IMR-90 (cell line): ENCODE data around the gene SLC22A2. TPM values are rescaled to one million over a fixed set of nuclear protein-coding genes. Genes with fewer than 3 reads are reported as not detected.

Experiments used
- ATAC-seq: fragments of 200-7000 bp; cut with Tn5 transposase; 2 replicates; pipeline ENCODE4 v1.9.1; 2020; ENCODE audit warnings: low read depth, mild to moderate bottlenecking, moderate library complexity
- BruUV-seq: library from RNA; stranded (reverse); fragments of 400-500 nt; replicated peaks from 2 replicates; lab custom pipeline; 2021; lab: Mats Ljungman, UMichigan
- CTCF ChIA-PET: fragments of 300-600 bp; formaldehyde crosslinking; extraction: SDS; loops from one replicate; lab custom pipeline; 2021; ENCODE audit warnings: antibody characterized with exemption; lab: Yijun Ruan, JAX
- POLR2A ChIA-PET: fragments of 300-600 bp; sonication (Branson Sonifier 250); formaldehyde crosslinking; loops from one replicate; lab custom pipeline; 2022; ENCODE audit warnings: antibody characterized with exemption; ENCODE audit not compliant: unreplicated experiment; lab: Charles Lee
- DNase-seq: peaks from one replicate; pipeline ENCODE4 v3.0.0; 2013
- H2AFZ ChIP-seq: replicated peaks from 2 replicates; pipeline ENCODE3; 2013; ENCODE audit warnings: low read length, mild to moderate bottlenecking; ENCODE audit not compliant: poor library complexity
- H2AK5ac ChIP-seq: 2 replicates; pipeline ENCODE4 v1.6.1; 2013; ENCODE audit warnings: low read depth, low read length, inconsistent platforms
- H2AK9ac ChIP-seq: replicated peaks from 2 replicates; pipeline ENCODE3; 2013; ENCODE audit warnings: mild to moderate bottlenecking, low read depth, low read length, moderate library complexity; ENCODE audit not compliant: poor library complexity
- H2BK120ac ChIP-seq: 2 replicates; pipeline ENCODE4 v1.6.1; 2013; ENCODE audit warnings: low read depth, low read length, inconsistent platforms
- H2BK15ac ChIP-seq: 3 replicates; pipeline ENCODE4 v1.6.1; 2013; ENCODE audit warnings: low read depth, low read length, inconsistent platforms
- H2BK20ac ChIP-seq: 2 replicates; pipeline ENCODE4 v1.6.1; 2013; ENCODE audit warnings: low read depth, mild to moderate bottlenecking, inconsistent platforms, low read length, moderate library complexity
- H2BK5ac ChIP-seq: 2 replicates; pipeline ENCODE4 v1.6.1; 2013; ENCODE audit warnings: mild to moderate bottlenecking, low read depth, low read length, inconsistent platforms; ENCODE audit not compliant: poor library complexity, severe bottlenecking
- H3K14ac ChIP-seq: replicated peaks from 2 replicates; pipeline ENCODE4 v1.6.1; 2013; ENCODE audit warnings: low read depth, low read length, inconsistent platforms
- H3K18ac ChIP-seq: 2 replicates; pipeline ENCODE4 v1.6.1; 2013; ENCODE audit warnings: low read depth, low read length, control low read depth
- H3K23ac ChIP-seq: 2 replicates; pipeline ENCODE4 v1.6.1; 2013; ENCODE audit warnings: low read depth, low read length, inconsistent platforms
- H3K27ac ChIP-seq: 2 replicates; pipeline ENCODE4 v1.5.1; 2013; ENCODE audit warnings: mild to moderate bottlenecking, control low read depth, low read length; ENCODE audit not compliant: insufficient read depth
- H3K27me3 ChIP-seq: 2 replicates; pipeline ENCODE4 v1.6.1; 2013; ENCODE audit warnings: low read length; ENCODE audit not compliant: control insufficient read depth, insufficient read depth
- H3K36me3 ChIP-seq: 2 replicates; pipeline ENCODE4 v1.6.1; 2013; ENCODE audit warnings: low read length, mixed read lengths; ENCODE audit not compliant: control insufficient read depth, insufficient read depth
- H3K4ac ChIP-seq: 2 replicates; pipeline ENCODE4 v1.6.1; 2013; ENCODE audit warnings: low read depth, low read length, inconsistent platforms
- H3K4me1 ChIP-seq: 2 replicates; pipeline ENCODE4 v1.6.1; 2013; ENCODE audit warnings: low read length, mixed read lengths; ENCODE audit not compliant: control insufficient read depth, insufficient read depth
- H3K4me2 ChIP-seq: 2 replicates; pipeline ENCODE4 v1.6.1; 2013; ENCODE audit warnings: low read depth, mild to moderate bottlenecking, control low read depth, low read length, moderate library complexity
- H3K4me3 ChIP-seq: 2 replicates; pipeline ENCODE4 v1.5.1; 2013; ENCODE audit warnings: low read depth, mild to moderate bottlenecking, control low read depth, low read length, moderate library complexity; ENCODE audit not compliant: insufficient read depth
- H3K56ac ChIP-seq: 2 replicates; pipeline ENCODE4 v1.6.1; 2013; ENCODE audit warnings: low read length, inconsistent platforms; ENCODE audit not compliant: insufficient read depth; ENCODE audit errors: extremely low read depth
- H3K79me1 ChIP-seq, 2 experiments: 2 replicates each; pipeline ENCODE4 v1.6.1; 2013; ENCODE audit warnings: low read length in 2 of 2, inconsistent platforms in 1 of 2, low read depth in 1 of 2
- H3K9ac ChIP-seq: 2 replicates; pipeline ENCODE4 v1.6.1; 2013; ENCODE audit warnings: low read depth, low read length, control low read depth
- H3K9me1 ChIP-seq: 2 replicates; pipeline ENCODE4 v1.6.1; 2013; ENCODE audit warnings: low read length, inconsistent platforms; ENCODE audit not compliant: insufficient read depth
- H3K9me3 ChIP-seq: 2 replicates; pipeline ENCODE4 v1.6.1; 2013; ENCODE audit warnings: low read length; ENCODE audit not compliant: control insufficient read depth, insufficient read depth
- H4K20me1 ChIP-seq: 2 replicates; pipeline ENCODE4 v1.6.1; 2013; ENCODE audit warnings: low read length, inconsistent platforms; ENCODE audit not compliant: insufficient read depth
- H4K5ac ChIP-seq: 2 replicates; pipeline ENCODE4 v1.6.1; 2013; ENCODE audit warnings: mild to moderate bottlenecking, low read depth, low read length, control low read depth
- H4K8ac ChIP-seq, 2 experiments: 2 replicates each; pipeline ENCODE4 v1.6.1; 2013; ENCODE audit warnings: low read depth in 2 of 2, low read length in 2 of 2, control low read depth in 1 of 2, inconsistent platforms in 1 of 2
- H4K91ac ChIP-seq: 2 replicates; pipeline ENCODE4 v1.6.1; 2013; ENCODE audit warnings: low read depth, low read length, inconsistent platforms; ENCODE audit not compliant: insufficient read depth
- BHLHE40 ChIP-seq: fragments of 150-350 bp; IDR thresholded peaks from 2 replicates; pipeline ENCODE4 v1.6.1; 2016; ENCODE audit warnings: mild to moderate bottlenecking, low read depth, low read length
- CEBPB ChIP-seq: IDR thresholded peaks from 2 replicates; pipeline ENCODE4 v1.6.1; 2012; ENCODE audit warnings: low read depth, low read length, improper control_type of control experiment
- CHD1 ChIP-seq: IDR thresholded peaks from 2 replicates; pipeline ENCODE4 v1.6.1; 2012; ENCODE audit warnings: low read depth, low read length, improper control_type of control experiment
- FOS ChIP-seq: fragments of 150-350 bp; IDR thresholded peaks from 2 replicates; pipeline ENCODE4 v1.6.1; 2016; ENCODE audit warnings: low read depth, low read length
- MAFK ChIP-seq: IDR thresholded peaks from 2 replicates; pipeline ENCODE4 v1.6.1; 2012; ENCODE audit warnings: low read depth, low read length, improper control_type of control experiment
- MAZ ChIP-seq: IDR thresholded peaks from 2 replicates; pipeline ENCODE4 v1.6.1; 2012; ENCODE audit warnings: low read depth, mild to moderate bottlenecking, low read length, improper control_type of control experiment, moderate library complexity, borderline replicate concordance
- MXI1 ChIP-seq: IDR thresholded peaks from 2 replicates; pipeline ENCODE4 v1.6.1; 2012; ENCODE audit warnings: low read depth, mild to moderate bottlenecking, low read length, moderate library complexity, borderline replicate concordance
- RCOR1 ChIP-seq: IDR thresholded peaks from 2 replicates; pipeline ENCODE4 v1.6.1; 2012; ENCODE audit warnings: mild to moderate bottlenecking, low read length, improper control_type of control experiment; ENCODE audit not compliant: insufficient replicate concordance
- RFX5 ChIP-seq: IDR thresholded peaks from 2 replicates; pipeline ENCODE4 v1.8.0; 2012; ENCODE audit warnings: low read depth, mild to moderate bottlenecking, low read length, moderate library complexity
- SMC3 ChIP-seq: fragments of 150-350 bp; IDR thresholded peaks from 2 replicates; pipeline ENCODE4 v1.6.1; 2016; ENCODE audit warnings: low read depth, mild to moderate bottlenecking, antibody characterized with exemption, low read length, moderate library complexity
- WGBS, 2 experiments: methylation state at CpG; one replicate each; pipeline versions ENCODE4 v1.1.5 to v1.1.7; 2013; ENCODE audit warnings: missing lambda C conversion rate in 2 of 2; ENCODE audit not compliant: insufficient read length in 1 of 2; ENCODE audit errors: extremely low coverage in 2 of 2; 5-methylcytosine and 5-hydroxymethylcytosine counted together
- dilution Hi-C: fragments of 300-500 bp; cut with HindIII; formaldehyde crosslinking; loops from one replicate; pipeline ENCODE4 v1.14.3; 2018; ENCODE audit warnings: low sequenced_read_pairs; ENCODE audit not compliant: unreplicated experiment
- in situ Hi-C: fragments of 300-500 bp; cut with MboI; formaldehyde crosslinking; loops from 3 replicates; pipeline ENCODE4 v1.14.3; 2019; ENCODE audit warnings: low sequenced_read_pairs, inconsistent platforms, mixed read lengths
- intact Hi-C: fragments of 100-400 bp; cut with micrococcal nuclease; formaldehyde crosslinking; loops from 2 replicates; pipeline ENCODE4 v1.10.0; 2022
- polyA plus RNA-seq, 3 experiments: library from polyadenylated mRNA; depleted of rRNA; stranded (reverse); fragments of >200 nt; gene quantifications; 2 replicates each; pipeline ENCODE4 v1.2.3, GENCODE V29; 2012; ENCODE audit warnings: low replicate concordance in 1 of 3
- total RNA-seq: library from RNA; depleted of rRNA; stranded (reverse); fragments of >200 nt; gene quantifications from 2 replicates; pipeline ENCODE4 v1.2.3, GENCODE V29; 2012
- TF ChIP-seq, protein P1 (sequence below): fragments of 150-350 bp; IDR thresholded peaks from 2 replicates; pipeline ENCODE4 v1.6.1; 2017; ENCODE audit warnings: mild to moderate bottlenecking, antibody characterized with exemption, low read length, low read depth
- TF ChIP-seq, protein P2 (sequence below): fragments of 150-350 bp; IDR thresholded peaks from 2 replicates; pipeline ENCODE4 v1.6.1; 2016; ENCODE audit warnings: low read depth, mild to moderate bottlenecking, low read length, moderate library complexity, borderline replicate concordance

The SLC22A2 gene
- total and polyA plus RNA-seq, 2 of the 4 experiments (the other 2 are of a cell fraction) = not detected

DNA sequence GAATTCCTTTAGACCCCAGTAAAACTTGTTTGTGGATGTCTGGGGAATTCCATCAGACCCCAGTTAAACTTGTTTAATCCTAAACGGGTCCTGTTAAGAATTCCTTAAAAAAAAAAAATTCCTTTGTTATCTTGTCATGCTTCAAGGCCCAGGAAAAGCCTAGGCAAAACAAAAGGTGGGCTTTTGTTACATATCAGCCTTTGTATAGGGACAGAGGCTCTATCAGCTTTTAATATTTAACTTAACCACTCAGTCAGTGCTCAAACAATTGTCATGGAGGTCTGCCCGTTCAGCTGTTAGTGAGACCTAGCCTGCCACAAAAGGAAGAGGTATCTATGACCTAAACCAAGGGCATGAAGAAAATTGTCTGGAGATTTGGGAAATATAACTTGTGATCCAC lies 83.9 kb downstream of the SLC22A2 start:
- Histone ChIP-seq H2BK20ac (no peak overlapping the region), H3K4me1 (no peaks in the 10 kb centered on the region), H3K36me3 (no peaks in the 10 kb centered on the region), H3K4me3 (no peak overlapping the region), H3K4me2 (no peak overlapping the region), H3K9me1 (no peaks in the 10 kb centered on the region), H3K23ac (no peak overlapping the region), H3K9me3 (no peaks in the 10 kb centered on the region), H3K14ac (no peak overlapping the region), H2AFZ (no peak overlapping the region), H3K27ac (no peak overlapping the region), H2BK5ac (no peak overlapping the region), H2AK5ac (no peak overlapping the region), H3K4ac (no peak overlapping the region), H2BK15ac (no peak overlapping the region), H4K8ac (no peak overlapping the region), H2AK9ac (no peak overlapping the region), H4K20me1 (no peaks in the 10 kb centered on the region), H3K27me3 (no peaks in the 10 kb centered on the region), H3K9ac (no peak overlapping the region), H3K79me1 (no peaks in the 10 kb centered on the region), H4K5ac (no peak overlapping the region), H4K91ac (no peak overlapping the region), H3K18ac (no peak overlapping the region), H3K56ac (no peak overlapping the region), H2BK120ac (no peak overlapping the region)
- intact Hi-C loops (no loop called here), in situ Hi-C loops (no loop called here), dilution Hi-C loops (no loop called here)
- no TSS peak for BruUV-seq
- ChIA-PET POLR2A (no interaction called here), CTCF (no interaction called here)
- no CpG with 5 or more reads among the region's 2 CpGs for WGBS, 2 experiments
- ATAC-seq = no peak
- DNase-seq = no peak
- no peak for TF ChIP-seq RFX5
- TF ChIP-seq, protein P1, sequence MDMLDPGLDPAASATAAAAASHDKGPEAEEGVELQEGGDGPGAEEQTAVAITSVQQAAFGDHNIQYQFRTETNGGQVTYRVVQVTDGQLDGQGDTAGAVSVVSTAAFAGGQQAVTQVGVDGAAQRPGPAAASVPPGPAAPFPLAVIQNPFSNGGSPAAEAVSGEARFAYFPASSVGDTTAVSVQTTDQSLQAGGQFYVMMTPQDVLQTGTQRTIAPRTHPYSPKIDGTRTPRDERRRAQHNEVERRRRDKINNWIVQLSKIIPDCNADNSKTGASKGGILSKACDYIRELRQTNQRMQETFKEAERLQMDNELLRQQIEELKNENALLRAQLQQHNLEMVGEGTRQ = no peak
- TF ChIP-seq BHLHE40 = no peak
- TF ChIP-seq, protein P2, sequence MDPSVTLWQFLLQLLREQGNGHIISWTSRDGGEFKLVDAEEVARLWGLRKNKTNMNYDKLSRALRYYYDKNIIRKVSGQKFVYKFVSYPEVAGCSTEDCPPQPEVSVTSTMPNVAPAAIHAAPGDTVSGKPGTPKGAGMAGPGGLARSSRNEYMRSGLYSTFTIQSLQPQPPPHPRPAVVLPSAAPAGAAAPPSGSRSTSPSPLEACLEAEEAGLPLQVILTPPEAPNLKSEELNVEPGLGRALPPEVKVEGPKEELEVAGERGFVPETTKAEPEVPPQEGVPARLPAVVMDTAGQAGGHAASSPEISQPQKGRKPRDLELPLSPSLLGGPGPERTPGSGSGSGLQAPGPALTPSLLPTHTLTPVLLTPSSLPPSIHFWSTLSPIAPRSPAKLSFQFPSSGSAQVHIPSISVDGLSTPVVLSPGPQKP = no peak
- no peak for TF ChIP-seq MXI1
- no peak for TF ChIP-seq CEBPB
- no peak for TF ChIP-seq MAZ
- no peak for TF ChIP-seq FOS
- TF ChIP-seq MAFK = no peak
- TF ChIP-seq CHD1 = no peak
- no peak for TF ChIP-seq RCOR1
- no peak for TF ChIP-seq SMC3
